CD14-positive monocyte (primary cell): ENCODE data around the gene MRTFA. TPM values are rescaled to one million over a fixed set of nuclear protein-coding genes. Genes with fewer than 3 reads are reported as not detected.

Experiments used
- DNase-seq, 3 donors: peaks; one replicate each; pipeline ENCODE4 v3.0.0-alpha.2; 2011 to 2022
- H2AFZ ChIP-seq: 2 replicates; pipeline ENCODE4 v1.6.0; 2012; ENCODE audit warnings: mild to moderate bottlenecking, low read depth, low read length, inconsistent platforms; ENCODE audit not compliant: insufficient read depth, poor library complexity, severe bottlenecking
- H3K27ac ChIP-seq, 2 donors: 1 replicate in 1 of 2; 2 replicates in 1 of 2; pipeline ENCODE4 v1.5.1; 2012 to 2013; ENCODE audit warnings: low read length in 2 of 2, control low read depth in 1 of 2, inconsistent platforms in 1 of 2, low read depth in 1 of 2, mild to moderate bottlenecking in 1 of 2
- H3K27me3 ChIP-seq, 2 donors: one replicate each; pipeline versions ENCODE4 v1.6.0 to v1.6.1; 2011 to 2013; ENCODE audit warnings: low read length in 2 of 2; ENCODE audit not compliant: control insufficient read depth in 2 of 2, insufficient read depth in 2 of 2
- H3K36me3 ChIP-seq, 2 donors: replicated peaks in 1 of 2; 1 replicate in 1 of 2; 2 replicates in 1 of 2; pipeline versions ENCODE4 v1.5.1 to v1.6.1; 2012 to 2013; ENCODE audit warnings: low read length in 2 of 2, control low read depth in 1 of 2, inconsistent platforms in 1 of 2, mild to moderate bottlenecking in 1 of 2; ENCODE audit not compliant: insufficient read depth in 2 of 2, control insufficient read depth in 1 of 2
- H3K4me1 ChIP-seq, 2 donors: 1 replicate in 1 of 2; 2 replicates in 1 of 2; pipeline versions ENCODE4 v1.5.1 to v1.6.1; 2012 to 2013; ENCODE audit warnings: low read length in 2 of 2, control low read depth in 1 of 2, inconsistent platforms in 1 of 2, mild to moderate bottlenecking in 1 of 2, moderate library complexity in 1 of 2; ENCODE audit not compliant: insufficient read depth in 2 of 2, control insufficient read depth in 1 of 2
- H3K4me2 ChIP-seq: replicated peaks from 2 replicates; pipeline ENCODE3; 2012; ENCODE audit warnings: low read length, moderate library complexity, mild to moderate bottlenecking; ENCODE audit not compliant: poor library complexity, severe bottlenecking; ENCODE audit errors: extremely low read depth
- H3K4me3 ChIP-seq, 3 experiments: fragments of 200-600 bp in 1 of 3; sonication (generic) in 1 of 3; replicated peaks in 1 of 3; 1 replicate in 2 of 3; 2 replicates in 1 of 3; pipeline ENCODE4 v1.5.1; 2011 to 2013; ENCODE audit warnings: low read length in 3 of 3, mild to moderate bottlenecking in 3 of 3, control low read depth in 2 of 3, low read depth in 2 of 3, inconsistent platforms in 1 of 3, moderate library complexity in 1 of 3
- H3K79me2 ChIP-seq: 2 replicates; pipeline ENCODE4 v1.6.0; 2012; ENCODE audit warnings: mild to moderate bottlenecking, control low read depth, inconsistent platforms, low read length, moderate library complexity; ENCODE audit not compliant: insufficient read depth
- H3K9ac ChIP-seq: 2 replicates; pipeline ENCODE4 v1.6.0; 2017; ENCODE audit warnings: low read length, mild to moderate bottlenecking; ENCODE audit not compliant: insufficient read depth, poor library complexity, severe bottlenecking
- H3K9me3 ChIP-seq, 2 donors: replicated peaks in 1 of 2; 1 replicate in 1 of 2; 2 replicates in 1 of 2; pipeline versions ENCODE4 v1.5.1 to v1.6.1; 2012 to 2013; ENCODE audit warnings: low read length in 2 of 2, control low read depth in 1 of 2; ENCODE audit not compliant: control insufficient read depth in 1 of 2, insufficient read depth in 1 of 2
- H4K20me1 ChIP-seq: 2 replicates; pipeline ENCODE4 v1.6.0; 2012; ENCODE audit warnings: mild to moderate bottlenecking, low read length, control low read depth, moderate library complexity; ENCODE audit not compliant: insufficient read depth
- H3K27ac Mint-ChIP-seq, 7 donors: one replicate each; pipeline ENCODE4 v1.8.0; 2020; ENCODE audit warnings: mild to moderate bottlenecking in 7 of 7, mixed read lengths in 7 of 7, moderate library complexity in 6 of 7, inconsistent platforms in 2 of 7
- H3K27me3 Mint-ChIP-seq, 3 donors: one replicate each; pipeline ENCODE4 v1.8.0; 2021 to 2022; ENCODE audit warnings: low read depth in 3 of 3, mild to moderate bottlenecking in 3 of 3, mixed read lengths in 3 of 3, moderate library complexity in 3 of 3, inconsistent platforms in 1 of 3
- H3K36me3 Mint-ChIP-seq, 2 donors: one replicate each; pipeline ENCODE4 v1.8.0; 2020; ENCODE audit warnings: mixed read lengths in 2 of 2, inconsistent platforms in 1 of 2, mild to moderate bottlenecking in 1 of 2
- H3K4me1 Mint-ChIP-seq: one replicate; pipeline ENCODE4 v1.8.0; 2020; ENCODE audit warnings: mild to moderate bottlenecking, mixed read lengths
- H3K4me3 Mint-ChIP-seq, 2 donors: one replicate each; pipeline ENCODE4 v1.8.0; 2020; ENCODE audit warnings: mild to moderate bottlenecking in 2 of 2, mixed read lengths in 2 of 2, moderate library complexity in 1 of 2
- H3K9me3 Mint-ChIP-seq, 7 donors: one replicate each; pipeline ENCODE4 v1.8.0; 2020 to 2022; ENCODE audit warnings: mixed read lengths in 7 of 7, mild to moderate bottlenecking in 6 of 7, moderate library complexity in 6 of 7, inconsistent platforms in 2 of 7
- CTCF ChIP-seq: fragments of 200-600 bp; IDR thresholded peaks from one replicate; pipeline ENCODE4 v1.8.0; 2022; ENCODE audit warnings: antibody characterized with exemption, mild to moderate bottlenecking
- WGBS: methylation state at CpG from one replicate; pipeline ENCODE4 v1.1.5; 2013; ENCODE audit warnings: missing lambda C conversion rate; ENCODE audit not compliant: insufficient coverage; 5-methylcytosine and 5-hydroxymethylcytosine counted together
- intact Hi-C, 2 donors: fragments of 100-400 bp; cut with micrococcal nuclease; formaldehyde crosslinking; loops; one replicate each; pipeline versions ENCODE4 v1.15.0 to v1.15.1; 2023
- polyA plus RNA-seq, 3 donors: library from polyadenylated mRNA; depleted of rRNA in 1 of 3; unstranded in 2 of 3; stranded (reverse) in 1 of 3; fragments of 300-500 nt in 2 of 3; fragments of >200 nt in 1 of 3; fragmentation: Illumina TruSeq in 2 of 3; gene quantifications; 1 replicate in 2 of 3; 2 replicates in 1 of 3; pipeline ENCODE4 v1.2.3, GENCODE V29; 2012 to 2021

MRTFA gene
- polyA plus RNA-seq, 3 donors, result 14.1 to 33.8 (median 18.9) TPM

GRCh38 chr22:40472051-40472450, 164.5 kb downstream of the MRTFA start:
- H3K4me1 Mint-ChIP-seq, result peaks cover 28% of the 10 kb centered on the region
- no CpG with 5 or more reads among the region's 2 CpGs for WGBS

GRCh38 chr22:40469181-40469580, 167.3 kb downstream of the MRTFA start:
- 97% methylated on average over 3 of the region's 5 CpGs for WGBS
- intact Hi-C loops, result no loop called here
- Histone ChIP-seq H3K27ac (no peak overlapping the region), H4K20me1 (peaks cover 21% of the 10 kb centered on the region), H3K4me2 (no peak overlapping the region), H3K79me2 (peaks cover 84% of the 10 kb centered on the region), H3K4me1 (peaks cover 7 to 15% of the 10 kb centered on the region in 2 donors), H3K9ac (no peak overlapping the region), H3K36me3 (no peaks in the 10 kb centered on the region), H3K27me3 (no peaks in the 10 kb centered on the region), H2AFZ (no peak overlapping the region), H3K9me3 (no peaks in the 10 kb centered on the region), H3K4me3 (no peak overlapping the region)
- Mint-ChIP-seq H3K4me1 (peaks cover 26% of the 10 kb centered on the region), H3K9me3 (no peaks in the 10 kb centered on the region), H3K4me3 (no peak overlapping the region), H3K36me3 (peaks cover 7 to 8% of the 10 kb centered on the region in 2 donors), H3K27me3 (peaks cover 0 to 2% (median 0%) of the 10 kb centered on the region in 3 donors), H3K27ac (no peak overlapping the region)
- no peak for DNase-seq
- TF ChIP-seq CTCF, result no peak

More at GRCh38 chr22:40472051-40472450, 164.5 kb downstream of the MRTFA start:
- H3K36me3 Mint-ChIP-seq, result peaks cover 7 to 15% of the 10 kb centered on the region in 2 donors
- H3K9me3 Mint-ChIP-seq, result no peaks in the 10 kb centered on the region
- Histone ChIP-seq H3K79me2 (peaks cover 81% of the 10 kb centered on the region), H3K4me3 (no peak overlapping the region), H3K27ac (no peak overlapping the region), H3K9me3 (no peaks in the 10 kb centered on the region), H3K36me3 (peaks cover 0 to 11% of the 10 kb centered on the region in 2 donors), H3K4me2 (no peak overlapping the region), H2AFZ (no peak overlapping the region), H3K4me1 (peaks cover 9 to 18% of the 10 kb centered on the region in 2 donors), H3K9ac (no peak overlapping the region), H4K20me1 (peaks cover 33% of the 10 kb centered on the region), H3K27me3 (no peaks in the 10 kb centered on the region)
- DNase-seq, result no peak
- H3K4me3 Mint-ChIP-seq, result no peak overlapping the region
- H3K27me3 Mint-ChIP-seq, result peaks cover 0 to 2% (median 0%) of the 10 kb centered on the region in 3 donors
- intact Hi-C loops, result no loop called here
- H3K27ac Mint-ChIP-seq, result no peak overlapping the region
- no peak for TF ChIP-seq CTCF
